Measurements from ENCODE around the gene HOMER3. TPM values are rescaled to one million over a fixed set of nuclear protein-coding genes. Genes with fewer than 3 reads are reported as not detected.

The HOMER3 gene
- total and polyA plus RNA-seq, 9 of the 15 experiments (the other 6 are each of a cell fraction or from before 2014, with no cell fraction given): 1.3 to 5.1 (median 3.7) TPM; not detected in 2

- TF ChIP-seq CBX8 (IDR thresholded peaks at IDR 0.05; ENCODE audit: borderline replicate concordance, extremely low read depth, low read depth, low read length, poor library complexity, severe bottlenecking) (no peak), CREM (IDR thresholded peaks at IDR 0.05; ENCODE audit: low read depth) (peak; percentile 97), ZMIZ1 (IDR thresholded peaks at IDR 0.05; ENCODE audit: low read depth in 2 of 2, low read length in 2 of 2) (peak in 1 of 2 experiments; percentile 37; a peak in 1 of 4 replicates), SUPT5H (IDR thresholded peaks at IDR 0.05) (peak; percentile 95), FOS (IDR thresholded peaks at IDR 0.05; ENCODE audit: extremely low read depth, insufficient read length) (peak; percentile 89), ZNF583 (CRISPR knock-in tag; IDR thresholded peaks at IDR 0.05) (peak; percentile 59; the same call in 1 of the 2 replicates), FOXP4 (CRISPR knock-in tag; IDR thresholded peaks at IDR 0.05; ENCODE audit: borderline replicate concordance) (no peak), FOXJ2 (tag; IDR thresholded peaks at IDR 0.05) (peak; percentile 89), ZNF316 (IDR thresholded peaks at IDR 0.05) (no peak), ZNF589 (CRISPR knock-in tag; IDR thresholded peaks at IDR 0.05; ENCODE audit: low read depth) (peak; percentile 69; the same call in 1 of the 2 replicates), TOE1 (IDR thresholded peaks at IDR 0.05; ENCODE audit: borderline replicate concordance) (peak; percentile 6; the same call in 1 of the 2 replicates), TOE1 (CRISPR knock-in tag; IDR thresholded peaks at IDR 0.05; ENCODE audit: borderline replicate concordance, low read depth) (no peak), RAD51 (IDR thresholded peaks at IDR 0.05; ENCODE audit: borderline replicate concordance, low read depth) (no peak), ZNF23 (CRISPR knock-in tag; IDR thresholded peaks at IDR 0.05) (no peak), ELF1 (tag; IDR thresholded peaks at IDR 0.05) (peak; percentile 100)
- TF ChIP-seq, protein P1, sequence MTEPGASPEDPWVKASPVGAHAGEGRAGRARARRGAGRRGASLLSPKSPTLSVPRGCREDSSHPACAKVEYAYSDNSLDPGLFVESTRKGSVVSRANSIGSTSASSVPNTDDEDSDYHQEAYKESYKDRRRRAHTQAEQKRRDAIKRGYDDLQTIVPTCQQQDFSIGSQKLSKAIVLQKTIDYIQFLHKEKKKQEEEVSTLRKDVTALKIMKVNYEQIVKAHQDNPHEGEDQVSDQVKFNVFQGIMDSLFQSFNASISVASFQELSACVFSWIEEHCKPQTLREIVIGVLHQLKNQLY (CRISPR knock-in tag; conservative IDR thresholded peaks at IDR 0.05): peak in 1 of 2 experiments; percentile 84; a peak in 1 of 4 replicates
- TF ChIP-seq, protein P2, sequence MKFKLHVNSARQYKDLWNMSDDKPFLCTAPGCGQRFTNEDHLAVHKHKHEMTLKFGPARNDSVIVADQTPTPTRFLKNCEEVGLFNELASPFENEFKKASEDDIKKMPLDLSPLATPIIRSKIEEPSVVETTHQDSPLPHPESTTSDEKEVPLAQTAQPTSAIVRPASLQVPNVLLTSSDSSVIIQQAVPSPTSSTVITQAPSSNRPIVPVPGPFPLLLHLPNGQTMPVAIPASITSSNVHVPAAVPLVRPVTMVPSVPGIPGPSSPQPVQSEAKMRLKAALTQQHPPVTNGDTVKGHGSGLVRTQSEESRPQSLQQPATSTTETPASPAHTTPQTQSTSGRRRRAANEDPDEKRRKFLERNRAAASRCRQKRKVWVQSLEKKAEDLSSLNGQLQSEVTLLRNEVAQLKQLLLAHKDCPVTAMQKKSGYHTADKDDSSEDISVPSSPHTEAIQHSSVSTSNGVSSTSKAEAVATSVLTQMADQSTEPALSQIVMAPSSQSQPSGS (CRISPR knock-in tag; IDR thresholded peaks at IDR 0.05): no peak
- TF ChIP-seq, protein P3, sequence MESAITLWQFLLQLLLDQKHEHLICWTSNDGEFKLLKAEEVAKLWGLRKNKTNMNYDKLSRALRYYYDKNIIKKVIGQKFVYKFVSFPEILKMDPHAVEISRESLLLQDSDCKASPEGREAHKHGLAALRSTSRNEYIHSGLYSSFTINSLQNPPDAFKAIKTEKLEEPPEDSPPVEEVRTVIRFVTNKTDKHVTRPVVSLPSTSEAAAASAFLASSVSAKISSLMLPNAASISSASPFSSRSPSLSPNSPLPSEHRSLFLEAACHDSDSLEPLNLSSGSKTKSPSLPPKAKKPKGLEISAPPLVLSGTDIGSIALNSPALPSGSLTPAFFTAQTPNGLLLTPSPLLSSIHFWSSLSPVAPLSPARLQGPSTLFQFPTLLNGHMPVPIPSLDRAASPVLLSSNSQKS (CRISPR knock-in tag; IDR thresholded peaks at IDR 0.05): no peak
These were observed 21.7 kb downstream of the HOMER3 start, which contains the start of the genes COPE and DDX49 (continued) for GRCh38 chr19:18919086-18919899.
